HT-29 (cell line): ENCODE measurements around the gene LBHD2. TPM values are rescaled to one million over a fixed set of nuclear protein-coding genes. Genes with fewer than 3 reads are reported as not detected.
A peak's percentile ranks its signal among the peaks of the same experiment; 100 is the strongest.

ENCODE experiments used
- DNase-seq: peaks from one replicate; pipeline ENCODE4 v3.0.0-alpha.2; 2015; ENCODE audit warnings: low spot score
- total RNA-seq: library from RNA; depleted of rRNA; stranded (reverse); fragments of >200 nt; shearing (Covaris generic); gene quantifications from 2 replicates; pipeline ENCODE4 v1.2.3, GENCODE V29; 2014

LBHD2 gene
- total RNA-seq, 1 experiment from 2014 or later: not detected

DNA sequence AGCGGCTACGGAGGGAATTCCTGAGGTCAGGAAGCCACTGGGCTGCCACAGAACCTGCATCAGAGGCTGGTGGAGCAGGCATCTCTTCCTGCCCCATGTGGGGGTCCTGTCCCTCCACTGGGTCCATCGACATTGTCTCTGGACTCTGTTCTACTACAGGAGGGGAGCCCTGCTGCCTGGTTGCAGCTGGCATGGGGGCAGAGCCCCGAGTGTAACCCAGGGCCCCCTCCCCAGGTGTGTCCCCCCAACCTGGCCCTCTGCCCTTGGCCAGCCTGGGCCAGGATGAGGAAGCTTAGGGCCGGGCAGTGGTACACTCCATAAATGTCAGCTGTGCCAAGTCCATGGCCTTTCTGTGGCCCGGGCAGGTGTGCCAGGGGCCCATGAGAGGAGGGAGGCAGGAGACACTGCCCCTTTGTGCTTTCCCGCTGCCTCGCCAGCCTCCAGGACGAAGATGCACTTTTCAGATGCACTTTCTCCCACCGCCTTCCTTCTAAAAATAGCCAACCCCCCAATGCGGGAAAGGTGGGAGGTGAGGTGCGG, 6.5 kb downstream of the LBHD2 start:
- peak; percentile 0 for DNase-seq

DNA sequence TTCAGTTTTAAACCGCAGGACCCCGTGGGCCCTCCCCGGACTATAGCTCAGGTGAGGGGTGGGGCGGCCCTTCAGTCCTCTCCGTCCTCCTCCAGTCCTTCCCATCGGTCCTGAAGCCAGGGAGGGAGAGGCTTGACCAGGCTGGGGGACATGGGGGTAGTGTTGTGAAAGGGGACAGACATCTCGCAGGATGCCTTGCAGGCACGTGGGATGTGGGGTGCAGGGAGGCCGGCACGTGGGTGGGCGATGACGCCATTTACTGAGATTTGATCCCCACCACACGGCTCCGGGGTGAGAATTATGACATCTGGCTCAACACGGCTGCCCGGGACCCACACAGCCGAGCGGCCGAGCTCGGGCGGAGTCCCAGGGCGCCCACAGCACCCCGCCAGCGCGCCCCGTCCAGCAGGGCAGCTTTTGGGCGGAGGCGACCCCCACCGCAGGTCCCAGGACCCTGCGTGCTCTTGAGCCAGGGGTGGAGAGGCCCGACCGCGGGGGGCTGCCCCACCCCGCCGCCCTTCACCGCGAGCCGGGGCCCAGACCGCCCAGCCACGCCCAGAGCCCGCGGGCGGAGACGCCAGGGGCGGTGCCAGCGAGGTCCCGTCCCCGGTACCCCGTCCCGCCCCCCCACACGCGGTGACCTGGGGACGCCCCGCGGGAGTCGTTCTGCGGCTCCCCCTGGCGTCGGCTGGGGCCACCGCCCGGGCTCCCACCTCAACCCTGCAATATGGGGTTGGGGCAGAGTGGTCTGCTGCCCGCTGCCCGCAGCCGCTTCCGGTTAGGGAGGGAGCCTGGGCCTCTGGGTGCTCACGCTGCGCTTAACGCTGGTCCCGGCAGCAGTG, 7.3 kb downstream of the LBHD2 start:
- DNase-seq: peak; percentile 45

DNA sequence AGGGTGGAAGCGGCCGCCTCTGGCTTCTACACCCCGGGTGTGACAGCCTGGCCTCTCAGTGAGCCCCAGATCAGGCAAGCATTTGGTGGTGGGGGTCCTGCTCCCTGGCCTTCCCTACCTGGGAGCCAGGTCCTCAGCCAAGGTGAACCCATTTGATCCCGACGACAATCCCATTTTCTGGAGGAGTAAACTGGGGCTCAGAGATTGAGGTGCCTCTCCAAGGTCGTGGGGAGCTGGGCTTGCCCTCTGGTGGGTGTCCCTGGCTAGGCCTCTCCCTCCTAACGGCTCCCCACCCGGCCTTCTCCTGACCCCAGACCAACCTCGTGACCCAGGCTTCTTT, 7.8 kb downstream of the LBHD2 start:
- DNase-seq: no peak

DNA sequence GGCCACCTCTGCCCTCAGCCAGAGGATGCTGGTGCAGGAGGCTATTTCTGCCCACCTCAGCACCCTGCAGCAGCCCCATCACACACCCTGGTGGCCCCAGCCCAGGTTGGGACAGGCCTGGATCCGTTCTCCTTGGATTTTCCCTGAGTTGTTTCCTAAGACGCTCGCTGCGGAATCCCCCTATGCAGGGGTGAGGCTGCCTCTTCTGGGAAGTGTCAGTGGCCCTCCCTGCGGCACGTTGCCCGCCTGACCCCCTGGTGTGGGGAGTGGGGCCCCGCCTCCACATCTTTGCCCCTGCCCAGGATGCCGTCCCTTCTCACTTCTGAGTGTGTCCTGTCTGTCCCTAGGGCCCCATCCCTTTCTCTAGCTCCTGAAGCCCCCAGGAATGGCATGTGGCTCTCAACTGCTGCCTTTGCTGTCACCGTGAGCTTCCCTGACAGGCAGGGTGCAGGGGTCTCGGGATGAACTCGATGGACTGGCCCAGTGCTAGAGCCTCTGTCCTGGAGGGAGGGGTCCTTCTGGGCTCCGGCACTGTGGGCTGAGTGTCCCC, 9.9 kb downstream of the LBHD2 start:
- DNase-seq: no peak

DNA sequence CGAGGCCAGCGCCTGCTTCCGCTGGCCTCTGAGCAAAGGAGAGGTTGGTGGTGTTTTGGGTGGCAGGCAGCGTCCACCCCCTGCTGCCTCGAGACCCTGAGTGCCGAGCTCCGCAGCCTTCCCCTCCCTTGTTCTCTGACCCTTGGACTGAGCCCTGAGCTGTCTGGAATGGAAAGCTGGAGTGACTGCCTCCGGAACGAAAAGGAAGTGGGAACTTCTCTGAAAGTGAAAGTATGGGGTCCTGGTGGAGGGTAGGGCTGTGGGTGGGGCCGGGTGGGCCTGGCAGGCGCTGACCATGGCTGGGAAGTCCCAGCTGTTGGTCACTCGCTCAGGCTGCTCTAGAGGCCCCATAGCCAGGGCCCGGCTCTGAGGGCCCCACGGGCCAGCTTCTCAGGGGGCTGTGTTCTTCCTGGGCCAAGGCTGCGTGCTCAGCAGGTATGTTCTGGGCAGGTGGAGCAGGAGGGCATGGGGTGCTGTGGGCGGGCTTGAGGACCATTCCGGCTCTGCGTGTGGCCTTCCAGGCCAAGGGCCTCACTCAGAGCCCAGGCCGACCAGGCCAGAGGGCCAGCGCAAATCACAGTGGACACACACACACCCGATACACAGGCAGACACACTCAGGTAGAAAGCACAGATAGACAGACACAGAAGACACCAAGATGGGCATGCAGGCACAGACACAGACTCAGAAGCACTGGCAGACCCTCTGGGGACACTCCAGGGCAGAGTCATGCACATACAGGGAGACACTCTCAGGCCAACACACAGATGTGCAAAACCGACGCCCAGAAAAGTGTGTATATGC, 10.6 kb downstream of the LBHD2 start, which contains the start of gene EXOC3L4:
EXOC3L4 (plus strand) TSS at position 320 of the 804 bp plus-strand sequence. CDS start 5,495 bp downstream, outside the sequence.
- DNase-seq: no peak

DNA sequence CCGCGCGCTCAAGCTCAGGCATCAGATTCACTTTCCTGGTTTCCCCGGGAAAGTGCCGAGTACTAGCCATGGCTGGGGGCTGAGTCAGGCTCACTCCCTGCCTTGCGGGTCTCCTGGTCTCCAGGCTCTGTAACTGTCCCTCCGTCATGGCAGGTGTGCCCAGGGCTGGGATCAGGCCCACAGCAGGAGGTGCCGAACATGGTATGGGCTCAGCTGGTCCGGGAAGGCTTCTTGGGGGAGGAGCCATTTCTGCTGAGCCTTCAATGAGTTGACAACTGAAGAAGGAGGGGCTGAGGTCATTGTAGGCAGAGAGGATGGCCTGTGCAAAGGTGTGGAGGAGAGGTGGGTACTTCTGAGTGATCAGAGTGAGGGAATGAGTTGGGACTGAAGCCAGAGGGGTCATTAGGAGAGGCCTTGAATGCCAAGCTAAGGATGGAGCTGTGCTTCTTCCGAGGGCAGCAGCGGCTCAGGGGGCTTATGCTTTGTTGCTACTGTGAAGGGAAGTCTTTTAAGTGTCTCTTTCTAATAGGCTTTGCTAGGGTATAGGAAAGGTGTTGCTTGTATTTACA, 11.3 kb downstream of the LBHD2 start:
- DNase-seq: no peak

DNA sequence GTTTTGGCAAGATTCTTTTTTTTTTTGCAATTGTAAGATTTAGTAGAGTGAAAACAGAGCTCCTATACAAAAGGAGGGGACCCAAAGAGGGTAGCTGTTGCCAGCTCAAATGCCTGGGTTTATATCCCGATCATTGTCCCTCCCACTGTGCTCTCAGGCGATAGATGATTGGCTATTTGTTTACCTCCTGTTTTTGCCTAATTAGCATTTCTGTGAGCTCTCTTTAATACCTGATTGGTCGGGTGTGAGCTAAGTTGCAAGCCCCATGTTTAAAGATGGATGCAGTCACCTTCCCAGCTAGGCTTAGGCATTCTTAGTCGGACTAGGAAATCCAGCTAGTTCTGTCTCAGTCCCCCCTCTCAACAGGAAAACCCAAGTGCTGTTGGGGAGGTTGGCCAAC, 12.4 kb downstream of the LBHD2 start:
- no peak for DNase-seq

DNA sequence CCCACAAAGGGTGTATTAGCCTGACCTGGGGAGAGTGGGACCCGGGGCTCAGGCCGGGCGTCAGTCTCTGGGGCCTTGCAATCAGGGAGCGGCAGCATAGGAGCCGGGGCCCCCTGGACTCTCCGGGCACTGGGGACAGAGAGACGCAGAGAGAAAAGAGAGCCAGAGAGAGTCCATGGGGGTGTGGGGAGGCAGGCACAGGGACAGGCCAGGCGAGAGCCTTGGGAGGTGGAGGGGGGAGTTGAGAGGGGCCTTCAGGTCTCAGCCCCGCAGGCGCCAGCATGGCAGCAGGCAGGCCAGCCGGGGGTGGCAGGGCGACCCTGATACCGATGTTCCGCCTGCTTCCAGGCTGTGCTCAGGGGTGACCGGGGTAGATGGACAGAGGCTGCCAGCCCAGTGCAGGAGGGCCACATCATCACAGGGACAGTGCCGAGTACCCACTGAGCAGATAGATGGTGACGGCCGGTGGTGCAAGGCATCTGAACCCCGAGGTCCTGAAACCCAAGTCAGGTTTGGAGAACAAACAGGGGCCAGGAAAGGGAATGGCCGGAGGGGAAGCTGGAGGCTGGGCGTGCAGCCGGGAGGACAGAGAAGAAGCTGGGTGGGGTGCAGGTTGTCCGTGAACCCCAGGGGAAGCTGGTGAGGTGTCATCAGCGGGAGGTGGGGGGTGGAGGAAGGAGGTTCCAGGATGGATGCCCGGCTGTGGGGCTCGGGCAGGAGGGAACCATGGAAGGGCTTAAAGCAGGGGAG, 13.4 kb downstream of the LBHD2 start:
- no peak for DNase-seq

DNA sequence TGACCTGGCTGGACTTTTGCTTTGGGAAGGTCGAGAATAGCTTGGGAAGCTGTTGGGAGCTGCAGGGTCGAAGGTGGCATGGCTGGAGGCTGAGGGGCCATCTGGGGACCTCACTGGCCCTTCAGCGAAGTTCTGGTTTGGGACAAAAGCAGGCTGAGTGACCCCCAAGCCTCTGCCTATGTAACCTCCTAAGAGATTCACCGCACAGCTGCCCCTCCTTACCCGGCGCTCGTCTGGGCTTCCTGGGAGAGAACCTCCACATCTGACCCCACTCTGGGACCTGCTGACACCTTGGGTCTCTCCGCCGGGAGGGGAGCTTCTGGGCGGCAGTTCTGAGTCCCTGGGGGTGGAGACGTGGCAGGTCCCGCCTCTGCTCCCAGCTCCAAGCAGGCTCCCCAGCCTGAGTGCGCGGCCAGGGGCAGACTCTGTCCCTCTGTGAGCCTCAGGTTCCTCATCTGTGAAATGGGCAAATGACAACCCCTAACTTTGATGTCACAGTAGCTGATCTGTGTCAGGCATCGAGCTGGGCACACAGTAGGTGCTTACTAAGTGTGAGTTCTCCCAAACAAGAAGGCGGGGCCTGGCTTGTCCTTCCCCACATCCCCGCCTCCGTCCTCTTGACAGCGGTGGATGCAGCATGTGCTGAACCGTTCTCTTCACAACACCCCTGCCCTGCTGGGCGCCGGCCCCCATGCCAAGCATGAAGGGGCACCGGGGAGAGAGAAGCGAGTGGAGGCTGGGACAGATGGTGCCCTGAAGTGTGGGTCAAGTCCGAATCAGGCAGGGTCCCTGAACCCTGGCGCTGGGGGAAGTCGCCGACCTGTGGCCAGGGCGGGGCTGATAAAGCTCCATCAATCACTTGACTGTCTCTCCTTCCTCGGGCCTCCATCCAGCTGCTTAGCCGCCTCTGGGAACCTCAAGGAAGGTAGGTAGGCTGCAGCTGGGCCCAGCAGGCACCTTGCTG, 14.3 kb downstream of the LBHD2 start:
- no peak for DNase-seq

DNA sequence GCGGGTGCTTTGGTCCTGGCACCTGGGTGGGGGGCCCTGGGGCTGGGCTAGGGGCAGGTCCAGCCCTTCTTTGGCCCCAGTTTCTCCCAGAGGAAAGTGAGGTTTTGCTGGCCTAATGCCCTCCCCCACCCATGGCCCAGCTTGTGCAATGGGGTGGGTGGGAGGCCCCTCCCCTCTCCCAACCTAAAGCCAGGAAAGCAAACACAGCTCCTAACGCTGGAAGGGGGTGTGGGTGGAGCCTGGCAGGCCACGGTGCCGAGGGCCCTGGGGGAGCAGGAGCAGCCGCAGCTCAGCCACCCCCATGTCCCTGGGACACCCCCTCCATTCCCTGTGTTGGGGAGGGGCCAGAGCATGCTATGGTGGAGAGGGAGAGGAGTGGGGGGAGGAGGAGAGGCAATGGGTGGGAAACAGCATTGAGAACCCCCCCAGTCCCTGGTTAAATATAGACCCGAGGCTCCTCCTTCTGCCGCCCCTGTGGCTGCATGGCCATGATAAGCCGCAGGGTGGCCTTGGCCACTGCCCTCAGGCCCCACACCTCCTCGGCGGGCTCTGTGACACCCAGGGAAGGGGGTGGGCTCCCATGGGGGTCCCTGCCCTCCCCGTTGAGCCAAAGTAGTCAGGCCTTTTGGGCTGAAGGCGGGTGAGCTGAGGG, 15.2 kb downstream of the LBHD2 start:
- no peak for DNase-seq

DNA sequence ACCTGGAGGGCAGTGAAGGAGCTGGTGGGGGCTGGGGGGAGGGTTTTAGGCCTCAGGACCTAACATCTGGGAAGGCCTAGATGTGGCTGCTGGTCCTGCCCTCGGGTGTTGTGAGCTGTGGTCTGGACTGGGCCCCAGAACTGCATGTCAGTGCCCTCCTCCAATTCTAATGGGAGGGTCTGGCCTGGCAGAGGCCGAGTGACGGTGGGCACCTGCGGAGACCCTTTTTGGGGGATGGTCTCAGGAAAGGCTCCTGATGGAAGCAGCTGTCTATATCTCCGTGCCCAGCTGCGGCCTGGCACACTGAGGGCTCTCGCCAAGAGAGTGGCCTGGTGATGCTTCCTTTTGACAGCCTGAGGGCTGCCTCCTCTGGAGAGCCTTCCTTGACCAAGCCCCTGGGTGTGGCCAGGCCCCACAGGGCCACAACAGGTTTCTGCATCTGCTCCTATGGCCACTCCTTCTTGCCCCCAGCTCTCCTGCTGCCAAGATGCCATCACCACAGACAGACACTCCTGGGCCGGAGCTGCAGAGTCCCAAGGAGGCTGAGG, 15.8 kb downstream of the LBHD2 start:
- DNase-seq: no peak

DNA sequence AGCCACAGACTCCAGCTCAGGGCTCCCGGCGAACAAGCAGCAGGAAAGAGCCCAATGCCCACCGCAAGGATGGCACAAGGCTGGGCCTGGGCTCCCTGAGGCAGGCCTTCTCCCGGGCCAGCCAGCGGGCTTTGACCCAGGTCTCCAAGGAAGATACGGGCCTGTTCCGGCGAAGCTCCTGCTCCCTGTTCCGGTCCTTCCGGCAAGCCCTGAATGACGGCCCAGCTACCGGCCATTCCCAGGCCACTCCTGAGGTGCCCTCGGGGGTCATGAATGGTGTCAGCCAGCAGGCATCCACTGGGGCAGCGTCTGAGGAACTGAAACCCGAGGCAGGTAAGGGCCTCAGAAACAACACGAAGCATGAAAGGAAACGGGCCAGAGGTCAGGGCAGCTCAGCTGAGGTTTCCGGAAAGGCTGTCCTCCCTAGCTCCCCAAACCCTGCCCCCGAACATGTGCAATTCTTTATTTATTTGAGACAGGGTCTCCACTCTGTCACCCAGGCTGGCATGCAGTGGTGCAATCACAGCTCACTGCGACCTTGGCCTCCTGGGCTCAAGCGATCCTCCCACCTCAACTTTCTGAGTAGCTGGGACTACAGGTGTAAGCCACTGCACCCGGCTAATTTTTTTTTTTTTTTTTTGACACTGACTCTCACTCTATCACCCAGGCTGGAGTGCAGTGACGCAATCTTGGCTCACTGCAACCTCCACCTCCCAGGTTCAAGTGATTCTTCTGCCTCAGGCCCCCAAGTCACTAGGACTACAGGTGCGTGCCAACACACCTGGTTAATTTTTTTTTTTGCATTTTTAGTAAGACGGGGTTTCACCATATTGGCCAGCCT, 16.5 kb downstream of the LBHD2 start:
- no peak for DNase-seq

DNA sequence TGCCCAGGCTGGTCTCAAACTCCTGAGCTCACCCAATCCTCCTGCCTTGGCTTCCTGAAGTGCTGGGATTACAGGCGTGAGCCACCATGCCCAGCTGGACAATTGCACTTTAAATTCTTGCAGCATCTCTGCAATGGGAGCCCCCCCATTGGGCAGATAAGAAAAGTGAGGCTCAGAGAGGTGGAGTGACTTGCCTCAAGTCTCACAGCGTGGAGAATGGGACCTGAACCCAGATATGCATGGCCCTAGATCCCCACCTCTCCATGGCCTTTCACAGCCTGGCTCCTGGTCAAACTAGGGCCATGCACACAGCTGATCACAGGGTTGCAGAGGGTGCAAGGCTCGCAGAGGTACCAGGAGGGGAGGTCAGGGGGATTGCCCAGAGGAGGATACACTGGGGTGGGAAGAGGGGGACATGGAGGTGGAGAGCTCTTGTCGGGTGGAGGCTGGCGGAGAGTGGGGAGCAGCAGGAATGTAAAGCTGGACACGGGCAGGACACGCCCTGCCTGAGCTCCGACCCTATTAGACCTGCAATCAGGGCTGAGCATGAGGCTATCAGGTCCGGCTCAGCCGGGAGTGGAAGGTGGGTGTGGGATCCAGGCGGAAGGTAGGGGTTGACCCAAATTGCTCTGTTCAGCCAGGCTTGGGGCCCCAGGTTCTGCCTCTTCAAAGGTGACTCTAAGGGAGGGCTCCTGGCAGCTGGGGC, 17.4 kb downstream of the LBHD2 start:
- no peak for DNase-seq

DNA sequence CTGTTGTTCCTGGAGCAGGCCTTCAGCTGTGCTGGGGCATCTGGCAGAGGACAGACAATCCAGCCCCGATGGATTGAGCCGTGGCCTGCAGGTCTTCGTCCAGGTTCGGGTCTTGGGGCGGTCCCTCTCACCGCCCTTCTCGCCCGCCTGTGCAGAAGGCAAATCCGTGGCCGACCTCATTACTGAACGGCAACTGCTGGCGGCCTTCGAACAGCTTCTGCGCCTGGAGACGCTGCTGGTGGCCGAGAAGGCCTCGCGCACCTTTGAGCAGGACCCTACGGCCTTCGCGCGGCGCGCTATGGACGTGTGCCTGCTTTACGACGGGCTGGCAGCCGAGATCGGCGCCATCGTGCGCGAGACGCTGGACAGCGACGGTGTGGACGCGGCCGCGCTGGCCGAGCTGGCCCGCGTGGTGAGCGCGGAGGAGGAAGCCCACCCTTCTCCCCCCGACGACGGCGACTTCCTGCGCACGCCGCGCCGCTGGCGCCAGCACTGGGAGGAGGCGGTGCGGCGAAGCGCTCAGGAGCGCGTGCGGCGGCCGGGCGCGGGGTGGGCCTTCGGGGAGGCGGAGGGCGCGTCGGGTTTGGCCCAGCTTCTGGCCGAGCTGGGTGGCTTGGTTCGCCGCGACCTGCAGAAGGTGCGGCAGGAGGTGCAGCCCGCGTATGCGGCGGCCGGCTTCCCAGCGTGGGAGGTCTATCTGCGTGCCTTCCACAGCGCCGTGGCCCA, 18.1 kb downstream of the LBHD2 start:
- DNase-seq: no peak

DNA sequence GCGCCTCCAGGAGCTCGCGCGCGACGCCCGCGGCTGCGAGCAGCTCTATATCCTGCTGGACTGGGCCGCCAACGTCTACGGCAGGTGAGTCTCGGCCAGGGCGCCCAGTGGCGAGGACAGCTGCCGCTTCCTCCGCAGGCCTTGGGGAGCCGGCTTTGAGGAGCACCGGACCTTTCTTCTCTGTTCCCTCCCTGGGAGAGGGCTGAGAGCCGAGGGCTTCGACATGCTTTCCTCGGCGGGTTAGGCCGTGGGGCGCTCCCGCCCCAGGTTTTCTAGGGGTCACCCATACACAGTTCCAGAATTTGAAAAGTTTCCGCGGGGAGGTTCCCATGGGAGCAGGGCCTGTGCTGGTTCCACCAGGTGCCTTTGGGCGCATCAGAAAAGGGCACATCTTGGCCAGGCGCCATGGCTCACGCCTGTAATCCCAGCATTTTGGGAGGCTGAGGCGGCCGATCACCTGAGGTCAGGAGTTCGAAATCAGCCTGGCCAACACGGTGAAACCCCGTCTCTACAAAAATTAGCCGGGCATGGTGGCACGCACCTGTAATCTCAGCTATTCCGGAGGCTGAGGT, 18.8 kb downstream of the LBHD2 start:
- DNase-seq: no peak
